Endodermal cell (in vitro differentiated cells): ENCODE data around the gene FAM222B. TPM values are rescaled to one million over a fixed set of nuclear protein-coding genes. Genes with fewer than 3 reads are reported as not detected.

Experiments used
- DNase-seq: peaks from one replicate; pipeline ENCODE4 v3.0.0-alpha.2; 2017
- H3K27ac ChIP-seq: 2 replicates; pipeline ENCODE4 v1.5.1; 2013; ENCODE audit warnings: mild to moderate bottlenecking, low read depth, low read length, moderate library complexity
- H3K27me3 ChIP-seq: 2 replicates; pipeline ENCODE4 v1.6.1; 2013; ENCODE audit warnings: mild to moderate bottlenecking, low read length, moderate library complexity; ENCODE audit not compliant: insufficient read depth, control insufficient read depth, poor library complexity, severe bottlenecking
- H3K36me3 ChIP-seq: 2 replicates; pipeline ENCODE4 v1.7.0; 2013; ENCODE audit warnings: mild to moderate bottlenecking, low read length, moderate library complexity; ENCODE audit not compliant: control insufficient read depth, insufficient read depth
- H3K4me1 ChIP-seq: one replicate; pipeline ENCODE4 v1.7.0; 2013; ENCODE audit warnings: low read length; ENCODE audit not compliant: control insufficient read depth, insufficient read depth
- H3K4me3 ChIP-seq: 2 replicates; pipeline ENCODE4 v1.5.1; 2013; ENCODE audit warnings: mild to moderate bottlenecking, low read length, moderate library complexity
- H3K9ac ChIP-seq: 2 replicates; pipeline ENCODE4 v1.6.1; 2013; ENCODE audit warnings: mild to moderate bottlenecking, low read length, moderate library complexity; ENCODE audit not compliant: poor library complexity, severe bottlenecking; ENCODE audit errors: extremely low read depth
- H3K9me3 ChIP-seq: 2 replicates; pipeline ENCODE4 v1.6.1; 2013; ENCODE audit warnings: mild to moderate bottlenecking, low read length, moderate library complexity; ENCODE audit not compliant: control insufficient read depth
- H3K27ac Mint-ChIP-seq: 2 replicates; pipeline ENCODE4 v1.8.0; 2020; ENCODE audit warnings: mixed read lengths
- H3K27me3 Mint-ChIP-seq: 2 replicates; pipeline ENCODE4 v1.8.0; 2021; ENCODE audit warnings: mild to moderate bottlenecking, mixed read lengths; ENCODE audit not compliant: insufficient read depth
- H3K36me3 Mint-ChIP-seq: 2 replicates; pipeline ENCODE4 v1.8.0; 2020; ENCODE audit warnings: low read depth, mixed read lengths
- H3K4me1 Mint-ChIP-seq: 2 replicates; pipeline ENCODE4 v1.8.0; 2020; ENCODE audit warnings: mixed read lengths
- H3K4me3 Mint-ChIP-seq: 2 replicates; pipeline ENCODE4 v1.8.0; 2020; ENCODE audit warnings: mild to moderate bottlenecking, moderate library complexity, mixed read lengths
- H3K9me3 Mint-ChIP-seq: 2 replicates; pipeline ENCODE4 v1.8.0; 2020; ENCODE audit warnings: mild to moderate bottlenecking, mixed read lengths
- WGBS, 2 experiments: methylation state at CpG; one replicate each; pipeline versions ENCODE4 v1.1.5 to v1.1.7; 2013; ENCODE audit warnings: missing lambda C conversion rate in 2 of 2, mixed read lengths in 1 of 2; ENCODE audit not compliant: insufficient coverage in 1 of 2, insufficient read length in 1 of 2; 5-methylcytosine and 5-hydroxymethylcytosine counted together
- total RNA-seq, 2 donors: library from RNA; stranded (reverse); fragmentation: NEBNext Ultra II Directional in 1 of 2; extraction: Animal tissue kit (Norgen Biotek cat#: 25700) in 1 of 2; gene quantifications; 2 replicates in 1 of 2; 3 replicates in 1 of 2; pipeline ENCODE4 v1.2.1, GENCODE V29; 2021
- TF ChIP-seq, protein P1 (sequence below): fragments of 200-600 bp; sonication (generic); conservative IDR thresholded peaks from 2 replicates; pipeline ENCODE4 v1.5.0; 2021; ENCODE audit warnings: antibody characterized with exemption, mild to moderate bottlenecking

Gene FAM222B
- total RNA-seq, 2 donors from 2014 or later, result 59.2 to 75.7 TPM

DNA sequence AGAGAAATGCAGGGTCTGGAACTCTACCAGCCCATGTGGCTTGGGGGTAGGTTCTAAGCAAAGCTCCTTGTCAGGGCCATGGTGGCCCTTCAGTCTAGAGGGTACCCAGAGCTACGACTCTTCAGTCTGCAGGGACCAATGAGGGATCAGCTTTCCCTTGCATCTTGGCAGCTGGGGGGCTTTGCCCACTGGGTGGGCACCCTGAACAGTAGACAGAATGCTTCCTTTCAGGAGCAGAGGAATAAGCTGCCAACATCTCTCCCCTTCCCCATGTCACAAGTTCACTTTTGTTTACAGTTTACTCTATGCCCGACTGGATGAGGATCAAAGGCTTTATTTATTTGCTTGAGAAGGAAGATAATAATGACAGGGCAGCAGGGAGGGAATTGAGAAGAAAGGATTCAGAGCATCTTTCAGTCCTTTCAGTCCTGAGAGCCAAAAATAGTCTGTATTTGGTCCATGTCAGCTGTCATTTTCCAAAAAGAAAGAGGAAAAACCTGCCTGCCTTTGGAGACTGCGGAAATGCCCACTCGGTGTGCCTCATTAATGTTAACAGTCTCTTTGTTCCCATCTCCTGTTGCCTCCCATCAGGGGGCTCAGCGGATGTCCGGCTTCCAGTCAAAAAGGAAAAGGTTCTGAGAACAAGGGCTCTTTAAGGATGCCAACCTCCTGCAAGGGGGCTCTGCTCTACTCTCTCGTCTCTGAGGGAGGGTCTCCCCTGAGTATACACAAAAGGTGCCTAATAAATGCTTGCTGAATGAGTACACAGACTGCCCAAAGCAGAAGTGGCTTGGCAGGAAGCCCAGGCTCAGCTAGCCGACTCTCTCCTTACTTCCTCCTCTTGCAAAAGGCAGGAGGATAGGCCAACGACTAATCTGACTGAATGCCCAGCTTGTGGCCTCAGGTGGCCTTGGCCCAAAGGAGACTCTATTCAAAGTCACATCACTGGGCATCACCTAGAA lies 81.7 kb downstream of the FAM222B start:
- H3K4me1 ChIP-seq, result peaks cover 9% of the 10 kb centered on the region
- peak overlapping the region; percentile 68 for H3K27ac ChIP-seq
- H3K9me3 ChIP-seq, result no peaks in the 10 kb centered on the region
- Mint-ChIP-seq H3K27me3 (no peaks in the 10 kb centered on the region), H3K4me3 (no peak overlapping the region), H3K4me1 (peaks cover 22% of the 10 kb centered on the region), H3K27ac (peak overlapping the region; percentile 86), H3K9me3 (no peaks in the 10 kb centered on the region), H3K36me3 (peaks cover 65% of the 10 kb centered on the region)
- H3K27me3 ChIP-seq, result no peaks in the 10 kb centered on the region
- no peak overlapping the region for H3K4me3 ChIP-seq
- TF ChIP-seq, protein P1, sequence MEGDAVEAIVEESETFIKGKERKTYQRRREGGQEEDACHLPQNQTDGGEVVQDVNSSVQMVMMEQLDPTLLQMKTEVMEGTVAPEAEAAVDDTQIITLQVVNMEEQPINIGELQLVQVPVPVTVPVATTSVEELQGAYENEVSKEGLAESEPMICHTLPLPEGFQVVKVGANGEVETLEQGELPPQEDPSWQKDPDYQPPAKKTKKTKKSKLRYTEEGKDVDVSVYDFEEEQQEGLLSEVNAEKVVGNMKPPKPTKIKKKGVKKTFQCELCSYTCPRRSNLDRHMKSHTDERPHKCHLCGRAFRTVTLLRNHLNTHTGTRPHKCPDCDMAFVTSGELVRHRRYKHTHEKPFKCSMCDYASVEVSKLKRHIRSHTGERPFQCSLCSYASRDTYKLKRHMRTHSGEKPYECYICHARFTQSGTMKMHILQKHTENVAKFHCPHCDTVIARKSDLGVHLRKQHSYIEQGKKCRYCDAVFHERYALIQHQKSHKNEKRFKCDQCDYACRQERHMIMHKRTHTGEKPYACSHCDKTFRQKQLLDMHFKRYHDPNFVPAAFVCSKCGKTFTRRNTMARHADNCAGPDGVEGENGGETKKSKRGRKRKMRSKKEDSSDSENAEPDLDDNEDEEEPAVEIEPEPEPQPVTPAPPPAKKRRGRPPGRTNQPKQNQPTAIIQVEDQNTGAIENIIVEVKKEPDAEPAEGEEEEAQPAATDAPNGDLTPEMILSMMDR, result no peak
- DNase-seq, result peak; percentile 94
- WGBS, 2 experiments, result 24 to 37% methylated on average over 6 to 9 of the region's 9 CpGs
- H3K36me3 ChIP-seq, result peaks cover 68% of the 10 kb centered on the region
- H3K9ac ChIP-seq, result no peak overlapping the region

GRCh38 chr17:28759256-28759865 lies 83.2 kb downstream of the FAM222B start:
- WGBS, 2 experiments, result 95 to 97% methylated on average over 11 to 18 of the region's 18 CpGs
- Histone ChIP-seq H3K9ac (no peak overlapping the region), H3K4me3 (no peak overlapping the region), H3K27me3 (no peaks in the 10 kb centered on the region), H3K9me3 (no peaks in the 10 kb centered on the region), H3K4me1 (peaks cover 9% of the 10 kb centered on the region), H3K36me3 (peaks cover 56% of the 10 kb centered on the region), H3K27ac (no peak overlapping the region)
- Mint-ChIP-seq H3K27me3 (no peaks in the 10 kb centered on the region), H3K27ac (no peak overlapping the region), H3K36me3 (peaks cover 58% of the 10 kb centered on the region), H3K4me1 (peaks cover 18% of the 10 kb centered on the region), H3K4me3 (no peak overlapping the region), H3K9me3 (no peaks in the 10 kb centered on the region)
- TF ChIP-seq, protein P1, result no peak
- no peak for DNase-seq

GRCh38 chr17:28758411-28759121 lies 84.0 kb downstream of the FAM222B start:
- no peaks in the 10 kb centered on the region for H3K9me3 Mint-ChIP-seq
- Histone ChIP-seq H3K27me3 (no peaks in the 10 kb centered on the region), H3K9ac (no peak overlapping the region), H3K36me3 (peaks cover 56% of the 10 kb centered on the region), H3K4me3 (no peak overlapping the region), H3K4me1 (peaks cover 9% of the 10 kb centered on the region), H3K9me3 (no peaks in the 10 kb centered on the region), H3K27ac (no peak overlapping the region)
- no peaks in the 10 kb centered on the region for H3K27me3 Mint-ChIP-seq
- peaks cover 56% of the 10 kb centered on the region for H3K36me3 Mint-ChIP-seq
- peaks cover 16% of the 10 kb centered on the region for H3K4me1 Mint-ChIP-seq
- no peak overlapping the region for H3K27ac Mint-ChIP-seq
- WGBS, 2 experiments, result 96 to 98% methylated on average over 24 to 32 of the region's 32 CpGs
- TF ChIP-seq, protein P1, result no peak
- no peak for DNase-seq
- H3K4me3 Mint-ChIP-seq, result no peak overlapping the region
